ENCODE data around the gene PACSIN2.

- TF ChIP-seq POLR2A (IDR thresholded peaks at IDR 0.05) = peak; percentile 80
- TF ChIP-seq CTCF (IDR thresholded peaks at IDR 0.05) = no peak
Measured at GRCh38 chr22:42994917-42995562, 19.9 kb downstream of the PACSIN2 start.
